HepG2 (cell line): ENCODE measurements around the gene RIMBP3C. TPM values are rescaled to one million over a fixed set of nuclear protein-coding genes. Genes with fewer than 3 reads are reported as not detected.
A peak's percentile ranks its signal among the peaks of the same experiment; 100 is the strongest.

ENCODE experiments used
- ATAC-seq: fragments of 200-7000 bp; cut with Tn5 transposase; 3 replicates; pipeline ENCODE4 v1.9.1; 2020; ENCODE audit warnings: mild to moderate bottlenecking, moderate library complexity
- BruUV-seq: library from RNA; stranded (reverse); fragments of 400-500 nt; replicated peaks from 2 replicates; lab custom pipeline; 2021; lab: Mats Ljungman, UMichigan
- CTCF ChIA-PET: fragments of 300-600 bp; formaldehyde crosslinking; extraction: SDS; loops from one replicate; lab custom pipeline; 2021; ENCODE audit warnings: low total read pairs, inconsistent platforms, low intra/inter-chr PET ratio; lab: Yijun Ruan, JAX
- POLR2A ChIA-PET: fragments of 350-600 bp; sonication (Branson Sonifier 250); formaldehyde crosslinking; loops from one replicate; lab custom pipeline; 2020; ENCODE audit warnings: antibody characterized with exemption, inconsistent platforms; lab: Yijun Ruan, JAX
- DNase-seq: peaks from one replicate; pipeline ENCODE4 v3.0.0-alpha.2; 2015; ENCODE audit warnings: low spot score
- FAIRE-seq: peaks from 3 replicates; lab custom pipeline; 2011; peaks lifted over from hg19 to GRCh38; lab: Jason Lieb, UNC
- H2AFZ ChIP-seq: one replicate; pipeline ENCODE4 v1.6.1; 2011; ENCODE audit warnings: low read length, inconsistent platforms
- H3K27ac ChIP-seq: fragments of 300-600 bp; 3 replicates; pipeline ENCODE4 v1.8.0; 2011; ENCODE audit warnings: mixed run types, mild to moderate bottlenecking, mixed read lengths, low read length, inconsistent platforms; ENCODE audit not compliant: insufficient read depth; ENCODE audit errors: extremely low read length
- H3K27me3 ChIP-seq, 2 experiments: fragments of 200-600 bp in 1 of 2; 2 replicates in 1 of 2; 3 replicates in 1 of 2; pipeline versions ENCODE4 v1.6.0 to v1.8.0; 2011; ENCODE audit warnings: low read length in 2 of 2, mild to moderate bottlenecking in 2 of 2, moderate library complexity in 2 of 2, inconsistent platforms in 1 of 2; ENCODE audit not compliant: insufficient read depth in 2 of 2, control insufficient read depth in 1 of 2
- H3K36me3 ChIP-seq, 2 experiments: fragments of 200-600 bp in 1 of 2; replicated peaks in 1 of 2; 2 replicates in 1 of 2; 3 replicates in 1 of 2; pipeline versions ENCODE4 v1.5.1 to v1.8.0; 2011; ENCODE audit warnings: low read length in 2 of 2, inconsistent platforms in 1 of 2; ENCODE audit not compliant: insufficient read depth in 2 of 2, control insufficient read depth in 1 of 2
- H3K4me1 ChIP-seq: 2 replicates; pipeline ENCODE4 v1.5.1; 2012; ENCODE audit warnings: low read length, inconsistent platforms; ENCODE audit not compliant: insufficient read depth
- H3K4me2 ChIP-seq: 2 replicates; pipeline ENCODE4 v1.6.0; 2011; ENCODE audit warnings: low read depth, low read length, inconsistent platforms
- H3K4me3 ChIP-seq, 3 experiments: fragments of 200-600 bp in 1 of 3; sonication (generic), shearing (Covaris generic) in 1 of 3; replicated peaks in 1 of 3; 2 replicates each; pipeline ENCODE4 v1.5.1; 2011 to 2016; ENCODE audit warnings: low read length in 3 of 3, inconsistent platforms in 2 of 3, low read depth in 2 of 3, mild to moderate bottlenecking in 2 of 3, control low read depth in 1 of 3, mixed read lengths in 1 of 3; ENCODE audit not compliant: insufficient read depth in 1 of 3
- H3K79me2 ChIP-seq: one replicate; pipeline ENCODE4 v1.6.1; 2011; ENCODE audit warnings: low read length, inconsistent platforms; ENCODE audit not compliant: insufficient read depth
- H3K9ac ChIP-seq: 2 replicates; pipeline ENCODE4 v1.6.0; 2011; ENCODE audit warnings: mild to moderate bottlenecking, low read depth, low read length, inconsistent platforms; ENCODE audit not compliant: insufficient read depth
- H3K9me3 ChIP-seq: 2 replicates; pipeline ENCODE4 v1.5.1; 2012; ENCODE audit warnings: mild to moderate bottlenecking, low read length
- H4K20me1 ChIP-seq: 2 replicates; pipeline ENCODE4 v1.6.0; 2011; ENCODE audit warnings: inconsistent platforms, mild to moderate bottlenecking, low read length, moderate library complexity; ENCODE audit not compliant: insufficient read depth
- MED13 ChIP-seq: sonication (generic); formaldehyde crosslinking; IDR thresholded peaks from 2 replicates; pipeline ENCODE4 v1.5.0; 2020; ENCODE audit warnings: missing genetic modification reagents
- NFIC ChIP-seq: IDR thresholded peaks from 2 replicates; pipeline ENCODE4 v1.6.1; 2012; ENCODE audit warnings: mild to moderate bottlenecking, low read length, inconsistent platforms
- RBM22 ChIP-seq: fragments of 200-400 bp; formaldehyde crosslinking; optimal IDR thresholded peaks from 2 replicates; pipeline ENCODE3; 2017; ENCODE audit warnings: mild to moderate bottlenecking, low read length, moderate library complexity
- WGBS: methylation state at CpG from one replicate; pipeline ENCODE4 v1.1.6; 2017; ENCODE audit warnings: low lambda C conversion rate; 5-methylcytosine and 5-hydroxymethylcytosine counted together
- in situ Hi-C: cut with HindIII; loops from 2 replicates; pipeline ENCODE4 v1.10.0; 2017; ENCODE audit warnings: low pct_unique_long_range_greater_than_20kb; ENCODE audit not compliant: extremely low pct_ligation_motif_present
- intact Hi-C: fragments of 100-400 bp; cut with micrococcal nuclease; formaldehyde crosslinking; loops from one replicate; pipeline ENCODE4 v1.10.0; 2022; ENCODE audit not compliant: unreplicated experiment
- polyA plus RNA-seq, 8 experiments: library from polyadenylated mRNA; depleted of rRNA in 3 of 8; stranded (reverse) in 7 of 8; unstranded in 1 of 8; fragments of >200 nt; fragmentation: Illumina TruSeq in 4 of 8; extraction: Trizol in 4 of 8; gene quantifications; 2 replicates each; pipeline versions ENCODE4 v1.2.1 to v1.2.3, GENCODE V29; 2011 to 2016; ENCODE audit warnings: low read depth in 4 of 8, missing spikeins in 1 of 8, mixed read lengths in 1 of 8; ENCODE audit not compliant: insufficient read depth in 1 of 8
- total RNA-seq, 5 experiments: library from RNA; depleted of rRNA; stranded (reverse); fragments of >200 nt; fragmentation: Illumina TruSeq; extraction: Trizol; gene quantifications; 2 replicates each; pipeline ENCODE4 v1.2.3, GENCODE V29; 2016; ENCODE audit warnings: low read depth in 1 of 5
- TF ChIP-seq, protein P1 (sequence below): sonication (generic); formaldehyde crosslinking; conservative IDR thresholded peaks from 2 replicates; pipeline ENCODE4 v1.4.0; 2020; ENCODE audit warnings: mild to moderate bottlenecking, missing genetic modification reagents, moderate library complexity

The RIMBP3C gene
- total and polyA plus RNA-seq, 2 of the 13 experiments (the other 11 are each of a cell fraction or from before 2014, with no cell fraction given): 0.15 TPM; not detected in 1

DNA sequence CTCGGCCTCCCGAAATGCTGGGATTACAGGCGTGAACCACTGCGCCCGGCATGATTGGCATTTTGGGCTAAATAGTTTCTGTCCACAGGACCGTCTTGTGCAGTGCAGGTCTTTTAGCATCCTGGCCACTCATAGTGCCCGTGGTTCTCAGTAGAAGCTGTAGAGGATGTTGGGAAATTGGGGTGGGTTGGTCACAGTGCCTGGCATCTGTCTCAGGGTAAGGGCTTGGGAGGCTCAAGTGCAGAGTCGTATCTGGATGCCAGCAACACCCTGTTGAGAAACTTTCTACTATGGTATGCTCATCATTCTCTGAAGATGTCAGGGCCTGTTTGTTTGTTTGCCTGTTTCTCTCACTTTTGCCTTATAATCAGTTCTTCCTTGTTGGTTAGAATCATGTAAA lies 38.1 kb upstream of the RIMBP3C start:
- H2AFZ ChIP-seq: no peak overlapping the region
- peaks cover 20 to 57% of the 10 kb centered on the region in 2 experiments for H3K36me3 ChIP-seq
- H3K4me1 ChIP-seq: no peaks in the 10 kb centered on the region
- TF ChIP-seq NFIC (no peak), MED13 (CRISPR knock-in tag) (no peak), RBM22 (peak; percentile 28)
- TF ChIP-seq, protein P1, sequence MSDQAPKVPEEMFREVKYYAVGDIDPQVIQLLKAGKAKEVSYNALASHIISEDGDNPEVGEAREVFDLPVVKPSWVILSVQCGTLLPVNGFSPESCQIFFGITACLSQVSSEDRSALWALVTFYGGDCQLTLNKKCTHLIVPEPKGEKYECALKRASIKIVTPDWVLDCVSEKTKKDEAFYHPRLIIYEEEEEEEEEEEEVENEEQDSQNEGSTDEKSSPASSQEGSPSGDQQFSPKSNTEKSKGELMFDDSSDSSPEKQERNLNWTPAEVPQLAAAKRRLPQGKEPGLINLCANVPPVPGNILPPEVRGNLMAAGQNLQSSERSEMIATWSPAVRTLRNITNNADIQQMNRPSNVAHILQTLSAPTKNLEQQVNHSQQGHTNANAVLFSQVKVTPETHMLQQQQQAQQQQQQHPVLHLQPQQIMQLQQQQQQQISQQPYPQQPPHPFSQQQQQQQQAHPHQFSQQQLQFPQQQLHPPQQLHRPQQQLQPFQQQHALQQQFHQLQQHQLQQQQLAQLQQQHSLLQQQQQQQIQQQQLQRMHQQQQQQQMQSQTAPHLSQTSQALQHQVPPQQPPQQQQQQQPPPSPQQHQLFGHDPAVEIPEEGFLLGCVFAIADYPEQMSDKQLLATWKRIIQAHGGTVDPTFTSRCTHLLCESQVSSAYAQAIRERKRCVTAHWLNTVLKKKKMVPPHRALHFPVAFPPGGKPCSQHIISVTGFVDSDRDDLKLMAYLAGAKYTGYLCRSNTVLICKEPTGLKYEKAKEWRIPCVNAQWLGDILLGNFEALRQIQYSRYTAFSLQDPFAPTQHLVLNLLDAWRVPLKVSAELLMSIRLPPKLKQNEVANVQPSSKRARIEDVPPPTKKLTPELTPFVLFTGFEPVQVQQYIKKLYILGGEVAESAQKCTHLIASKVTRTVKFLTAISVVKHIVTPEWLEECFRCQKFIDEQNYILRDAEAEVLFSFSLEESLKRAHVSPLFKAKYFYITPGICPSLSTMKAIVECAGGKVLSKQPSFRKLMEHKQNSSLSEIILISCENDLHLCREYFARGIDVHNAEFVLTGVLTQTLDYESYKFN: no peak
- FAIRE-seq: no peak
- in situ Hi-C loops: no loop called here
- BruUV-seq: no TSS peak
- H3K9ac ChIP-seq: no peak overlapping the region
- ATAC-seq: no peak
- ChIA-PET POLR2A (no interaction called here), CTCF (no interaction called here)
- intact Hi-C loops: no loop called here
- H3K9me3 ChIP-seq: no peaks in the 10 kb centered on the region
- H3K79me2 ChIP-seq: peaks cover 90% of the 10 kb centered on the region
- WGBS: 96% methylated on average over 8 of the region's 8 CpGs
- no peaks in the 10 kb centered on the region for H3K27me3 ChIP-seq
- no peak for DNase-seq
- H4K20me1 ChIP-seq: peaks cover 73% of the 10 kb centered on the region
- H3K4me2 ChIP-seq: no peak overlapping the region
- no peak overlapping the region for H3K27ac ChIP-seq
- H3K4me3 ChIP-seq: no peak overlapping the region
